GM21367 (cell line): ENCODE data around the gene PBRM1.

ENCODE experiments used
- ATAC-seq: cut with Tn5 transposase; IDR thresholded peaks from one replicate; pipeline ENCODE4 v1.9.1; 2021; ENCODE audit not compliant: unreplicated experiment

Gene PBRM1

GRCh38 chr3:52512727-52513126 is 173.0 kb downstream of the PBRM1 start:
- ATAC-seq = no peak

GRCh38 chr3:52512105-52512504 is 173.6 kb downstream of the PBRM1 start:
- no peak for ATAC-seq

GRCh38 chr3:52511509-52511908 is 174.2 kb downstream of the PBRM1 start:
- ATAC-seq = no peak

GRCh38 chr3:52509753-52510328 is 175.9 kb downstream of the PBRM1 start:
- ATAC-seq = no peak

GRCh38 chr3:52507359-52507758 is 178.4 kb downstream of the PBRM1 start:
- no peak for ATAC-seq

GRCh38 chr3:52506266-52506966 is 179.3 kb downstream of the PBRM1 start:
- ATAC-seq = no peak

GRCh38 chr3:52504977-52505376 is 180.7 kb downstream of the PBRM1 start:
- ATAC-seq = no peak

GRCh38 chr3:52503788-52504424 is 181.8 kb downstream of the PBRM1 start:
- no peak for ATAC-seq

- ATAC-seq = no peak
These were observed 182.8 kb downstream of the PBRM1 start for GRCh38 chr3:52502808-52503350.

GRCh38 chr3:52502001-52502400 is 183.7 kb downstream of the PBRM1 start:
- no peak for ATAC-seq

- ATAC-seq = no peak
These were observed 184.7 kb downstream of the PBRM1 start for GRCh38 chr3:52501046-52501445.

- ATAC-seq = no peak
These were observed 187.3 kb downstream of the PBRM1 start for GRCh38 chr3:52498137-52499054.

- no peak for ATAC-seq
These were observed 189.7 kb downstream of the PBRM1 start for GRCh38 chr3:52495777-52496602.
